Measurements from ENCODE around the gene PCSK4.
A peak's percentile ranks its signal among the peaks of the same experiment; 100 is the strongest.
"Not testable (repeated sequence)": the region's sequence is repeated elsewhere in the genome, so short reads cannot be mapped to it uniquely, and the experiment has no call there.

Gene PCSK4
- total RNA-seq: 4.1 to 8.9 reads per million in 2 donors

DNA sequence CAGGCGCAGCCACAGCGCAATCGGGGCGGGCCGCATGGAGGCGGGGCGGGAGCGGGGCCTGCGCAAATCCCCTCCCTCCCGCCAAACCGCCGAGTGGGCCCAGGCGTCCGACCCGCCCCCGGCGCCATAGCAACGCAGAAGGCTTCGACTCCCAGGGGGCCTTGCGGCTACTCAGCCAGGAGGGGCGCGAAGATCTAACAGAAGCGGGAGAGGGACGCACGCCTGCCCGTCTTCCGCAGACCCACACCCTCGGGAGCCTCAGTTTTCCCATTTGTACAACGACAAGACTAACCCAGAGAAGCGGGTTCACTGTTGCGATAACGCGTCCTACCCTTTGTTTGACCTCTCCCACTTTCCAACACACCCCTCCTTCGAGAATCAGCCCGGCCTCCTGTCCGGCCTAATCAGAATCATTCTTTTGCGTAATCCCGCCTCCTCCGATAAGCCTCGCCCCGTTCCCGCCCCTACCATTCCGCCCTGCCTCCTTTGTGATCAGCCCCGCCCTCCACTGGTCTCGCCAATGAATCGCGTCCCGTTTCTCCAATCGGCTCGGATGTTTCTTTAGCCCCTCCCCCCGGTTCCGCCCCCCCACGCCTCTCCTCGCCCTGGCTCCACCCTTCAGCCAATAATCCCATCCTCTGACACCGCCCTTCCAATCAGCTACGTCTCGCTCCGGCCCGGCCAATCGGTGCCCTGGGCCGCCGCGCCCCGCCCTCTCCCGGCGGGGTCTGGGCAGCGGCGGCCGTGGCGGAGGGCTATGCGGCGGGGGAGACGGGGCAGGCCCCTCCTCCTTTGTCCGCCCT, at the start of gene PCSK4:
Gene PCSK4 (minus strand): TSS at position 40 of the 803 bp plus-strand sequence. CDS start 4 bp downstream, at position 36.
- peak; percentile 89 for DNase-seq

DNA sequence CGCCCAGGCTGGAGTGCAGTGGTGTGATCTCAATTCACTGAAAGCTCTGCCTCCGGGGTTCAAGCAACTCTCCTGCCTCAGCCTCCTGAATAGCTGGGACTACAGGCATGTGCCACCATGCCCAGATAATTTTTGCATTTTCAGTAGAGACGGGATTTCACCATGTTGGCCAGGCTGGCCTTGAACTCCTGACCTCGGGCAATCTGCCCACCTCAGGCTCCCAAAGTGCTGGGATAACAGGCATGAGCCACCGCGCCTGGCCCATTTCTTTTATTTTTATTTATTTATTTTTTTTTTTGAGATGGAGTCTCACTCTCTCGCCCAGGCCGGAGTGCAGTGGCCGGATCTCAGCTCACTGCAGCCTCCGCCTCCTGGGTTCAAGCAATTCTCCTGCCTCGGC, 49.6 kb upstream of the PCSK4 start:
- not testable (repeated sequence) for DNase-seq

DNA sequence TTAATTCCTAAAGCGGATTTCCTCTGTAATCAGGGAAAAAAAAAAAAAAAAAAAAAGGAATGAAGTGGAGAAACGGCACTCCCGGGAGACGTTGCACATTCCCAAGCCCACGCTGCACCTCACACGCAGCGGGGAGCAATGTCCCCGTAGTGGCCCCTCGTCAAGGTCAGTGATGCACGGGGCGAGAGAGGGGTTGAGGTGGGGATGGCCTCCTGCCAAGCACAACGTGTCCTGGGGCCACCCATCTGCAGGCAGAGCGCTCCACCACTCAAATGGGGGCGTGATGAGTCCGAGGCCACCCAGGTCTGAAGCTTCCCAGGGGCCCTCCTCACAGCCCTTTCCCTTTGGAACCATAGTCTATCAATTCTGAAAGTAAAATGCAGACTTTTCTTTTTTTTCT, 48.8 kb upstream of the PCSK4 start:
- DNase-seq: no peak

DNA sequence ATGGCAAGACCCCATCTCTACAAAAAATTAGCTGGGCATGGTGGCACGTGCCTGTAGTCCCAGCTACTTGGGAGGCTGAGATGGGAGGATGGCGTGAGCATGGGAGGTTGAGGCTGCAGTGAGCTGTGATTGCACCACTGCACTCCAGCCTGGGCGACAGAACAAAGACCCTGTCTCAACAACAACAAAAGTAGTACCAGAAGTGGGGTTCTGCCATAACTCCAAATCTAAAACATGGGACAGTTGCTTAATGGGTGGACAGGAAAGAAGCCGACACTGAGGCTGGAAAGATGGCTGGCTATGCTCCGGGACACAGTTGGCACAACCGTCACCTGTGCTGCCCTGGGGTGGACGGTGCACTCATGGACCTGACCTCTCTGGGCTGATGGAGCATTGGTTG, 45.5 kb upstream of the PCSK4 start:
- DNase-seq: not testable (repeated sequence)

DNA sequence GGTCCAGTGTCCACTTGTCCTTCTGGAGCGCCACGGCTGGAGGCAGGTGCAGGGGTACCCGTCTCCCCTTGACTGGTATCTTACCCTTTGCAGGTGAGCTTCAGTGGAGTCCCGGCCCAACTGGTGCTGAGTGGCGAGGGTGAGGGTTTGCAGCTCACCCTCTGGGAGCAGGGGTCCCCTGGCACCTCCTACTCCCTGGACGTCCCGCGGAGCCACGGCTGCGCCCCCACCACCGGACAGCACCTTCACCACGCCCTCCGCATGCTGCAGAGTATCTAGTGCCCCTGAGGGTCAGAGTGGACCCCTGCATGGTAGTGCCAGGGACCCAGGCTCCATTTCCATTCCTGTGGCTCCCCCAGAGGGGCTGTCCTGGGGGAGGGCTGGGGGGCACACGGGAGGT, 44.8 kb upstream of the PCSK4 start:
- DNase-seq: no peak

DNA sequence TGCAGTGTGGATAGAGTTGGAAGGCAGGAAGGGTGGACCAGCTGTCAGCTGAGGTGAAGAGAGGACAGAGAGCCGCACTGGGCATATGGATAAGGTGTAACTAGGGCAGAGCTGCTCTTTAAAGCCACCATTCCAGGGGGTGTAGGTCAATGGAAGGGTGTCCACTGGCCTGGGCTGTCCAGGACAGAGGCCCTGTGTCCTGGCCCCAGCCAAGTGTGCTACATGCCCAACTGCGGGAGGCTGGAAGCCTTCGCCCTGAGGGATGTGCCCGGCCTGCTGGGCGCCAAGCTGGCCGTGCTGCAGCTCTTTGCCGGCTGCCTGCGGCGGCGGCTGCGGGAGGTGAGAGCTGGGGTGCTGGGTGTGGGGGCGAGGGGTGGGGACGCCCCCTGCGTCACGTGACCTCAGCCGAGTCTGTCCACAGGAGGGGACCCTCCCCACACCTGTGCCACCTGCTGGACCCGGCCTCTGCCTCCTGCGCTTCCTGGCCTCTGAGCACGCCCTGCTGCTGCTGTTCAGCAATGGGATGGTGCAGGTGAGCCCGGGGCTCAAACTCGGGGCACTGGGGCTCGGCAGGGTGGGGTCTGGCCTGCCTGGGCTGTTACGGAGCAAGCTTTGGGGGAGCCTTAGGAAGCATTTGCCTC, 43.5 kb upstream of the PCSK4 start:
- no peak for DNase-seq

DNA sequence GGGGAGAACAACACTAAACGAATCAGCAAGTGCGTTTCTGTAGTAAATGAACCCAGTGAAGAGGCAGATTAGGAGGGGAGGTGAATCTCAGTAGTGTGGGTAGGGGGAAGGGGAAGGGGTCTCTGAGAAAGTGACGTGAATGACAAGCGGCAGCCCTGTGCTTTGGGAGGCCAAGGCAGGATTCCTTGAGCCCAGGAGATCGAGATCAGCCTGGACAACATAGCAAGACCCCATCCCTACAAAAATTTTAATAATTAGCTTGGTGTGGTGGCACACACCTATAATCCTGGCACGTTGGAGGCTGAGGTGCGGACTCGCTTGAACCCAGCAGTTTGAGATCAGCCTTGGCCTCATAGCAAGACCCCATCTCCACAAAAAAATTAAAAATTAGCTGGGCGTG, 41.9 kb upstream of the PCSK4 start:
- DNase-seq: no peak

DNA sequence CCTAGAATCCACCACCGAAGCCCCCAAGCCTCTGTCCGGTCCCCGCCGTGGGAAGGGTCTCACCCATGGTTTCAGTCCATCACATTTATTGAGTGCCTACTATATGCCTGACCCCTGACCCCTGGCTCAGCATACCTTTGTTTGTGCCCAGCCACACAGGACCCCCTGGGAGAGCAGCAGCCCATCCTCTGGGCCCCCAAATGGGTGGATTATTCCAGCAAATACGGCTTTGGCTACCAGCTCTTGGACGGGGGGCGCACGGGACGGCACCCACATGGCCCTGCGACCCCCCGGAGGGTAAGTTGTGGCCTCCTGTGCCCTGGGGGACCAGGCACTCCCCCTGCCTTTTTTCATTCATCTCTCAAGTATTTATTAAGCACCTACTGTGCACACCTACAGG, 41.4 kb upstream of the PCSK4 start:
- DNase-seq: no peak

DNA sequence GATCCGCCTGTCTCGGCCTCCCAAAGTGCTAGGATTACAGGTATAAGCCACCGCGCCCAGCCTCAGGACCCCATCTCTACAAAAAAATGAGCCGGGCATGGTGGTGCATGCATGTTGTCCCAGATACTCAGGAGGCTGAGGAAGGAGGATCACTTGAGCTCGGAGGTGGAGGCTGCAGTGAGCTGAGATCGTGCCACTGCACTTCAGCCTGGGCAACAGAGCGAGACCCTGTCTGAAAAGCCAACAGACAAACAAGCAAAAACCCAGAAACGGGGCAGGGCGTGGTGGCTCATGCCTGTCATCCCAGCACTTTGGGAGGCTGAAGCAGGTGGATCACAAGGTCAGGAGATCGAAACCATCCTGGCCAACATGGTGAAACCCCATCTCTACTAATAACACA, 40.7 kb upstream of the PCSK4 start:
- DNase-seq: not testable (repeated sequence)

DNA sequence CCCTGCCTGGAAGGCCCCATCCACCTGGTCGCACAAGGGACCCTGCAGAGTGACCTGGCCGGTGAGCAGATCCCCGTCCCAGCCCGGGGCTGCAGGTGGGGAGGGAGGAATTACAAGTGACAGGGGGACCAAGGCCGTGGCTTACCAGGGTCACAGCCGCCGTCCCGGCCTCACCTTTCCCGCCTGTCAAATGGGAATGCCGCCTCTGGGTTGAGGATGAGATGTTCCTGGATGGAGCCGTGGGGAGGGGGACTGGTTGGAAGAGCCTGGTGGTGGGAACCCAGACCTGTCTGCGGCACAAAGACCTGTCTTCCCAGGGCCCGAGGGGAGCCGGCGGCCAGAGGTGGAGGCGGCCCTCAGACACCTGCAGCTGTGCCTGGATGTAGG, 39.3 kb upstream of the PCSK4 start:
- DNase-seq: no peak

DNA sequence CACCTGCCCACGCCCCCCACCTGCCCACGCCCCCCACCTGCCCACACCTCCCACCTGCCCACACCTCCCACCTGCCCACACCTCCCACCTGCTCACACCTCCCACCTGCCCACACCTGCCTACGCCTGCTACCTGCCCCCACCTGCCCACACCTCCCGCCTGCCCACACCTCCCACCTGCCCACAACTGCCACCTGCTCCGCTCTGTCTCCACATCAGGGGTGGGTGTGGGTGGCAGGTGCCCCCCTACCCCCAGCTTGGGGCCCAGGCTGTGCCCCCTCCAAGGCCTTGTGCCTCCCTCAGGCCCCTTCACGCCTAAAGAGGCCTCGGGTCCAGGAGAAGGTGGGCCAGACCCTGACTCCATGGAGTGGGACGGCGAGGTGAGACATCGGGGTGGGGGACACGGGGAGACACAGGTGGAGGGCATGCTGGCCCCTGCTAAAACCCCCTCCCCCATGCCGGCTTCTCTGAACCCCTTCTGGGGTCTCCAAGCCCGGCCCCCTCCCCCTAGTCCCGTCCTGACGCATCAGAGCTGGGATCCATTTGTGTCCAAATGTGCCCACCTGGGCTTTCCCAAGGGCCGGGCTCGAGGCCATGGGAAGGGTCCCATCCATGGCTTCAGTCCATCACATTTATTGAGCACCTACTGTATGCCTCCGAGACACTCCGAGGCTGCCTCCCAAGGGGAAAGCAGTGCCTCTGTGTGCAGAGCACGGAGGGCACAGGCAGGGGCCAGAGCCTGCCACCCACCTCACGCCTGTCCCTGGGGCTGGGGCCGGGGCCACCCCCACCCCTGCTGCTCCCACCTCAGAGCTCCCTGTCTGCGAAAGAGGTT, 38.7 kb upstream of the PCSK4 start:
- no peak for DNase-seq

DNA sequence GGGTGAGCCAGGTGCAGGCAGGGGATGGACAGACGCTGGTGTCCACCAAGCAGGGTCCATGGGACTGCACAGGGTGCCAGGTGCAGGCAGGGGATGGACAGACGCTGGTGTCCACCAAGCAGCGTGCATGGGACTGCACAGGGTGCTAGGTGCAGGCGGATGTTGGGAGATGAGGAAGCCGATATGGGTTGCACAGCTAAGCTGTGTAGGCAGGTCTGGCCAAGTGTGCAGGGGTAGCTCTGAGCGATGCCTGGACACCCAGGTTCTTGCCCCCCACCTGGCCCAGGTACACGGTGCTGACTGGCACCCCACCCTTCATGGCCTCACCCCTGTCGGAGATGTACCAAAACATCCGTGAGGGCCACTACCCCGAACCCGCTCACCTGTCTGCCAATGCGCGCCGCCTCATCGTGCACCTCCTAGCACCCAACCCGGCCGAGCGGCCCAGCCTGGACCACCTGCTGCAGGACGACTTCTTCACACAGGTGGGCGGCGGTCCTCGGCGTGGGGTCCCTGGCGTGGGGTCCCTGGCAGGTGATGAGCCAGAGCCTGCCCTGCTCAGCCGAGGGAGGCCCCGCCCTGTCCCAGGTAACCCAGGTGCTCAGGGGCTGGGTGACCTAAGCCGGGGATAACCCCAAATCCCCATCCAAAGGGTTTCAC, 37.6 kb upstream of the PCSK4 start:
- DNase-seq: no peak

DNA sequence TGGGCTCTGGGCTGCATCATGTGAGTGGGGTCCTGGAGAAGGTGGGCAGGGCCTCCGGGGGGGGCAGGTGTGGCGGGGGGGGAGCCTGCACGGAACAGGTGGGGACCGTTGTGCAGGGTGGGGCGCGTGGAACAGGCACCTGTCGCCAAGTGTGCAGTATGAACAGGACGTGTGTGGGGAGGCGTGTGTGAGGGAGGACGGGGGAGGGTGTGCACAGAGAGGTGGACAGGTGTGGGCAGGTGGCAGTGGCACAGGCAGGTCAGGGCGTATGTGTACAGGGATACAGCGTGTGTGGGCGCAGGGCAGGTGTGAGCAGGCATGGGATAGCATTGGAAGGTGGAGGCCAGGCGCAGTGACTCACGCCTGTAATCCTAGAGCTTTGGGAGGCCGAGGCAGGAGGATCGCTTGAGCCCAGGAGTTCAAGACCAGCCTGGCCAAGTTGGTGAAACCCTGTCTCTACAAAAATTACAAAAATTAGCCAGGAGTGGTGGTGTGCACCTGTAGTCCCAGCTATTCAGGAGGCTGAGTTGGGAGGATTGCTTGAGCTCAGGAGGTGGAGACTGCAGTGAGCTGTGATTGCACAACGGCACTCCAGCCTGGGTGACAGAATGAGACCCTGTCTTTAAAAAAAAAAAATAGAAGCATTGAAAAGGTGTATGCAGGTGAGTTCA, 37.0 kb upstream of the PCSK4 start:
- no peak for DNase-seq

DNA sequence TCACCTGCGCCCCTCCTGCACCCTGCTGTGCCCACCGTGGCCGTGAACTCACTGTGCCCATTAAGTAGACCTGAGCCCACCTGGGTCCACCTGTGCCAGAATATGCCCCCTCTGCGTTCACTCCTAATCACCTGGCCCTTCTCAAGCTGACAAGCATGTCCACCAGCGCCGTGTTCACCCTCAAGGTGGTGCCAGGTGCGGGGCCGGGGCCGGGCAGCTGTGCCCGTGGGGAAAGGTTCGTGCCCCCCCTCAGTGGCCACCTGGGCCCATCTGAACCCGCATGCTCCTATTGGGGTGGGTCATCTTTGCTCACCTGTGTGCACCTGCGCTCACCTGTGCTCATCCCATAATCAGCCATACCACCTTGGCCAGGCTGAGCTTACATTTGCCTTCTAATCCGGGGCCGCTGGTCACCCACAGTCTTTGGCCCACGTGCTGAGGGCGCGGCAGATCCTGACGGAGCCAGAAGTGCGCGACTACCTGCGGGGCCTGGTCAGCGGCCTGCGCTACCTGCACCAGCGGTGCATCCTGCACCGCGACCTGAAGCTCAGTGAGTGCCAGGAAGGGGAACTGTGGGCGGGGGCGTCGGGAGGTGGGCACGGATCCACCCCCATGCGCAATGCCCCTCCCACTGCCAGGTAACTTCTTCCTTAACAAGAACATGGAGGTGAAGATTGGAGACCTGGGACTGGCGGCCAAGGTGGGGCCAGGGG, 36.1 kb upstream of the PCSK4 start:
- DNase-seq: no peak

DNA sequence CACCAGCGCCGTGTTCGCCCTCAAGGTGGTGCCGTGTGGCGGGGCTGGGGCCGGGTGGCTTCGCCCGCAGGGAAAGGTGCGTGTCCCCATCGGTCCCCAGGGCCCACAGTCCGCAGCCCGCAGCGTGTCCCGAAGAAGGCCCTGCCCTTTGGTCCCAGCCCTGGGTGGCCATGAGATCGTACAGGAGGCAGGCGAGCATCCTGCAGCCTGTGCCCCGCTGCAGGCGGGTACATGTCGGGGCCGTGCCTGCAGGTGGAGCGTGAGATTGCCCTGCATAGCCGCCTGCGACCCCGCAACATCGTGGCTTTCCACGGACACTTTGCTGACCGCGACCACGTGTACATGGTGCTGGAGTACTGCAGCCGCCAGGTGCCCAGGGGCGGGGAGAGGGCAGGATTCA, 35.2 kb upstream of the PCSK4 start:
- DNase-seq: no peak

DNA sequence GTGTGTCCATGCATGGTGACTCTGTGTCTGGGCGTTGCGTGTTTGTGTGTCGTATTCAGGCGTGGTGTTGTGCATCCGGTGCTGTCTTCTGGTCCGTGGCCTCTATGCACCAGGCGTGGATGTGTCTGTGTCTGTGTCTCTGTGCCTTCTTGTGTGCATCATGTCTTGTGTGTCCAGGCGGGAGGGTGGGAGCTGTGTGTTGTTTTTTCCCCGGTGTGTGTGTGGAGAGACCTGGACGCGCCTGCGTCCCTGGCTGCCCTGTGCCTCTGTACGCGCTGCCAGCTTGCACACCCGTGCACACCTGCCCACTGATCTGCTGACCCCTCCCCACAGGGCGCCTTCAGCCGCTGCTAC, 34.8 kb upstream of the PCSK4 start:
- DNase-seq: no peak

DNA sequence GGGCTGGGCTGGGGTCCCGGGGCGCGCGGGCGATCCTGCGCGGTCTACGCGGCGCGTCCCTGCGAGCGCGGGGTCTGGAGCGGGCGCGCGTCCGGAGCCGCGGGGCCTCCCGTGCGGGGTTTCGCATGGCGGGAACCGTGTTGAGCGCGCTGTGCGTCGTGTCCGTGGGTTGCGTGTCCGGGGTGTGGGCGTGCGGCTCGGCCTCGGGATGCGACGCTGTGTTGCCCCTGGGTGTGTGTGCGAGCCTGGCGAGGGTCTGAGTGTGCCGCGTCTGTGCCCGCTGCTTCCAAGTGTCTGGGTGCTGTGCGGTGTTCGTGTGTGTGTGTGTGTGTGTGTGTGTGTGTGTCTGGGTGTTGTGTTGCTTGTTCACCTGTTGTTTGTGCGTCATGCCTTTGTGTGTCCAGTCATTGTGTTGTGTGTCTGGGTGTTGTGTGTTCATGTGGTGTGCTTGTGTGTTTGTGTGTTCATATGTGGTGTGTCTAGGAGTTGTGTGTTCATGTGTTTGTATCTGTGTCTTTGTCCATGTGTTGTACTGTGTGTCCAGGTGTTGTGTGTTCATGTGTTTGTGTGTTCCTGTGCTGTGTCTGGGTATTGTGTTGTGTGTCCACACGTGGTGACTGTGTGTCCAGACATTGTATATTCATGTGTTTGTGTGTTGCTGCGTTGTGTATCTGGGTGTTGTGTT, 34.3 kb upstream of the PCSK4 start:
- DNase-seq: no peak

DNA sequence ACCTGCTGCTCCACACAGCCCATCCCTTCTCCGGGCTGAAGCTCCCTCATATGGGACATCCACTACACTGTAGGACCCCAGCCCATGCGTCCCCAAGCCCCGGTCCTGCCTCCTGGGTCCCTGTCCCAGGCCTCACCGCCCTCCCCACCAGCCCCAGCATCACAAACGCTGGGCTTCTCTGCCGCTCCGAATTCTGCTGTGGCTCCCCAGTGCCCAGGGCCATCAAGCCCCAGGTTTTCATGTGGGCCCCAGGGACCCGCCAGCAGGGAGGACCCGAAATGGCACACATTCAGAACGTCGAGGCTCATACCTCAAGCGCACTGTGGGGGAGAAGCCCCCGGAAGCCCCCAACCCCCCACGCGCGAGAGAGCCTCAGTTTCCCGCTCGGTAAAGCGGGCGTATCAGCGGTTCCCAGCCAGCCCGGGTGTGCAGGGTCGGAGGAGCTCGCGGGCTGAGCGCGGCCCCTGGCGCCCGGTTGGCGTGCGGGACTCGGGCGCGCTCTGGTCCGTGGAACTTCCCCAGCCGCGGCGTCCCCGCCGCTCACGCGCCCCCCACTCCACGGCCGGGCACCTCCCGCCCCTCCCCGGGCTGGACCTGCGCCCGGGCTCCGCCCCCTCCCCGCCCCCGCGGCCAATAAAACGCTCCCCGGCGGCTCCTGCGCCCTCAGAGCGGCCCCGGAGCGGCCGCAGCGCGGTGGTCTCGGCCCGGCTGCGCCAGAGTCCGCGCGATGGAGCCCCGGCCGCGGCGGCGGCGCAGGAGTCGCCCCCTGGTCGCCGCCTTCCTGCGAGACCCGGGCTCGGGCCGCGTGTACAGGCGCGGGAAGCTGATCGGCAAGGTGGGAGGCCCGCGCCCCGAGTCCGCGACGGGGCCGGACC, 33.5 kb upstream of the PCSK4 start, which contains the start of gene PLK5:
Gene PLK5 (plus strand): TSS at position 666 of the 875 bp plus-strand sequence. CDS start 2,920 bp downstream, outside the sequence.
- DNase-seq: no peak

DNA sequence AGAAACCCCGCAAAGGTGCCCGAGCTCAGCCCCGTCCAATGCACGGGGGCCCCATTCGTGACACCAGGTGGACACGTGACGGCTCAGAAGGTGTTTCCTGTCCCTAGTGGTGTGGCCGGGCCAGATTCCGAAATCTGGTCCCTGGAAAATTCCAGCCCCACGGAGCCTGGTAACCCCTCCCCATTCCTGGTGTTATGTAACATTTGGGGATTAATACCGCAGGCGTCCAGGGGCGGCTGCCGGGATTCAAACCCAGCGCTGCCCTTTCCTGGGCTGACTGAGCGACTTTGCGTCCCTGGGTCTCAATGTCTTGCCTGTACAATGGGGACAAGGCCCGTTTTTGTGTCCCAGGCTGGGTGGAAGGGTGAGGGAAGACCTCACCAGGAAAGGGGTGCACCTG, 32.7 kb upstream of the PCSK4 start:
- DNase-seq: no peak

DNA sequence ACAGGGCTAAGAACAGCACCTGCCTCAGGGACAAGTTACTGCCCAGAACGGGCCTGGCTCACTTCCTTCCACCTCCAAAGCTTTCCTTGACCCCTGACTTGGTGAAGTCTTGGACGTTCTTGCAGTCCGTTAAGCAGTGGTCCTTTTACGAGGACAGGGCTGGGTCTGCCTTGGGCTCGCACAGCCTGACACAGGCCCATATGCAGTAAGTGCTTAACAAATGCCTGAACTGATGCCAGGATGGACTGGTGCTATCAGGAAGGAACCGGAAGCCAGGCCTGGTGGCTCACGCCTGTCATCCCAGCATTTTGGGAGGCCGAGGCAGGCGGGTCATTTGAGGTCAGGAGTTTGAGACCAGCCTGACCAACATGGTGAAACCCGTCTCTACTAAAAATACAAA, 31.9 kb upstream of the PCSK4 start:
- DNase-seq: no peak
